Measurements from ENCODE around the gene TMEM184B.
"Not testable (repeated sequence)": the region's sequence is repeated elsewhere in the genome, so short reads cannot be mapped to it uniquely, and the experiment has no call there.

TMEM184B gene

GRCh38 chr22:38248280-38248679 lies 24.5 kb downstream of the TMEM184B start:
- ATAC-seq, result no peak

- ATAC-seq, result no peak
Observed at GRCh38 chr22:38247713-38248112, 25.1 kb downstream of the TMEM184B start.

- ATAC-seq, result no peak
Observed at GRCh38 chr22:38246692-38247091, 26.1 kb downstream of the TMEM184B start.

- ATAC-seq, result no peak
Observed at GRCh38 chr22:38246046-38246658, 26.7 kb downstream of the TMEM184B start.

- ATAC-seq, result no peak
Observed at GRCh38 chr22:38244106-38244505, 28.7 kb downstream of the TMEM184B start.

- ATAC-seq, result no peak
Observed at GRCh38 chr22:38243007-38243765, 29.6 kb downstream of the TMEM184B start.

GRCh38 chr22:38240734-38241252 lies 32.0 kb downstream of the TMEM184B start:
- no peak for ATAC-seq

- no peak for ATAC-seq
Observed at GRCh38 chr22:38239101-38239761, 33.6 kb downstream of the TMEM184B start.

GRCh38 chr22:38238519-38239071 lies 34.2 kb downstream of the TMEM184B start:
- ATAC-seq, result no peak

GRCh38 chr22:38236786-38237185 lies 36.0 kb downstream of the TMEM184B start:
- no peak for ATAC-seq

GRCh38 chr22:38235240-38235850 lies 37.5 kb downstream of the TMEM184B start:
- no peak for ATAC-seq

- ATAC-seq, result not testable (repeated sequence)
Observed at GRCh38 chr22:38233856-38234255, 39.0 kb downstream of the TMEM184B start.

GRCh38 chr22:38233427-38233826 lies 39.4 kb downstream of the TMEM184B start:
- ATAC-seq, result no peak

- no peak for ATAC-seq
Observed at GRCh38 chr22:38232196-38232595, 40.6 kb downstream of the TMEM184B start.

GRCh38 chr22:38230916-38231315 lies 41.9 kb downstream of the TMEM184B start:
- no peak for ATAC-seq

GRCh38 chr22:38230108-38230825 lies 42.5 kb downstream of the TMEM184B start:
- ATAC-seq, result no peak

- no peak for ATAC-seq
Observed at GRCh38 chr22:38228873-38229740, 43.7 kb downstream of the TMEM184B start.

GRCh38 chr22:38228326-38228872 lies 44.4 kb downstream of the TMEM184B start:
- ATAC-seq, result no peak

- ATAC-seq, result no peak
Observed at GRCh38 chr22:38226853-38227649, 45.8 kb downstream of the TMEM184B start.
